ENCODE measurements around the gene WWOX. TPM values are rescaled to one million over a fixed set of nuclear protein-coding genes. Genes with fewer than 3 reads are reported as not detected.

WWOX gene
- total and polyA plus RNA-seq, 10 donors = 5.9 to 90.3 (median 26.4) TPM

DNA sequence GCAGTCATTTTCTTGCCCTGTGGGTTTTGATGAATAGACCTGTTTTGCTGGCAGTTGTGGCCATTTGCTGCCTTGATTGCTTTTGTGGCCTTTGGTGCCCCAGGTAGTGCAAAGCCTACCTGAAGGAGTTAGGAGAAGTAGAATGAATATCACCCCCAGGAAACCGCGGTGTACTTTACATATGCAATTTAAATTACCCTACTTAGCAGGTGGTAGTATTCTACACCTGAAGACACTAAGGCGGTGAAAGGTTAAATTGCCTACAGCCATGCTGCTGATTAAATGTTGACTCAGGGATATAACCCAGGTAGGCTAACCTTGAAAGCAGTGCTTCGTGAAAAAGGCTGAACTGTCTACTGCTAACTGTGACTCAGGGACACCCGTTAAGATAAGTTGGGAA, 27.2 kb upstream of the WWOX start:
- H3K4me1 ChIP-seq = no peaks in the 10 kb centered on the region
- no peaks in the 10 kb centered on the region for H3K36me3 ChIP-seq
- peaks cover 0 to 28% (median 0%) of the 10 kb centered on the region in 7 donors for H3K27me3 ChIP-seq (replicated peaks in 1 of 7)
- no peak overlapping the region for H3K4me3 ChIP-seq
- intact Hi-C loops (cut with DNase I; ENCODE audit: low total_unique reads) = no loop called here
- H3K27ac ChIP-seq = no peak overlapping the region
- DNase-seq = no peak
- TF ChIP-seq POLR2AphosphoS5 (IDR thresholded peaks at IDR 0.05) (no peak), CTCF (IDR thresholded peaks at IDR 0.05 in 8 of 11, conservative IDR thresholded peaks at IDR 0.05 in 3 of 11) (no peak), POLR2A (IDR thresholded peaks at IDR 0.05) (no peak)
- H3K9me3 ChIP-seq = peaks cover 0 to 3% (median 0%) of the 10 kb centered on the region in 8 donors
- 16 to 28% (median 19%) methylated on average over 5 of the region's 5 CpGs for WGBS, 5 donors

DNA sequence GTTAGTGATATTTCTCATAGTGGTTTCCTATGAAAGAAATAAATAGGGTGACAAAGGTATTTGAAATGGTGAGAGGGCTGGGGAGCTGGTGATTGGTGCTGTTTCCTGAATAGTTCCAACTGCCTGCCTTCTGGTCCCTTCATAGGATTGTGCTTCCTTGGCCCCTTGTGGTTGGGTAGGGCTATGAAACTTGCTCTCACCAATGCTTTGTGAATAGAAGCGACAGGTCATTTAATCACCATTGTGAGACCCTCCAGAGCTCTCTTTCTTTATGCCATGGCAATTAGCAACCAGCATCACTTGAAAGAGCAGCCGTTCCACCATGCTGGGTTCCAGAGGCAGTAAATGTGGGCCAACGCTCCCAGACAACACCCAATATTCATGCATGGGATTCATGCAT, 23.7 kb upstream of the WWOX start:
- WGBS, 5 donors = 62 to 87% (median 78%) methylated on average over 3 of the region's 3 CpGs

GRCh38 chr16:78081341-78081740, 18.1 kb upstream of the WWOX start:
- Histone ChIP-seq H3K4me3 (no peak overlapping the region), H3K27ac (no peak overlapping the region), H3K36me3 (no peaks in the 10 kb centered on the region), H3K9me3 (no peaks in the 10 kb centered on the region), H3K4me1 (no peaks in the 10 kb centered on the region), H3K27me3 (replicated peaks in 1 of 7) (peaks cover 0 to 26% (median 0%) of the 10 kb centered on the region in 7 donors)
- intact Hi-C loops (cut with DNase I; ENCODE audit: low total_unique reads) = no loop called here
- 78 to 87% (median 82%) methylated on average over 4 of the region's 4 CpGs for WGBS, 5 donors
- no peak for DNase-seq
- TF ChIP-seq POLR2AphosphoS5 (IDR thresholded peaks at IDR 0.05) (no peak), POLR2A (IDR thresholded peaks at IDR 0.05) (no peak)

More for the DNA sequence above, 23.7 kb upstream of the WWOX start:
- no peak overlapping the region for H3K27ac ChIP-seq
- intact Hi-C loops (cut with DNase I; ENCODE audit: low total_unique reads) = no loop called here
- no peak for TF ChIP-seq CTCF (IDR thresholded peaks at IDR 0.05 in 8 of 11, conservative IDR thresholded peaks at IDR 0.05 in 3 of 11)
- TF ChIP-seq POLR2AphosphoS5 (IDR thresholded peaks at IDR 0.05) = no peak
- no peak for TF ChIP-seq POLR2A (IDR thresholded peaks at IDR 0.05)
- no peak for DNase-seq
- H3K36me3 ChIP-seq = no peaks in the 10 kb centered on the region
- peaks cover 0 to 31% (median 0%) of the 10 kb centered on the region in 7 donors for H3K27me3 ChIP-seq (replicated peaks in 1 of 7)
- H3K4me1 ChIP-seq = no peaks in the 10 kb centered on the region
- H3K9me3 ChIP-seq = no peaks in the 10 kb centered on the region
- no peak overlapping the region for H3K4me3 ChIP-seq

GRCh38 chr16:78091419-78091818, 8.0 kb upstream of the WWOX start:
- Histone ChIP-seq H3K4me1 (no peaks in the 10 kb centered on the region), H3K4me3 (no peak overlapping the region), H3K36me3 (no peaks in the 10 kb centered on the region), H3K27me3 (replicated peaks in 1 of 7) (peaks cover 0 to 21% (median 0%) of the 10 kb centered on the region in 7 donors), H3K27ac (no peak overlapping the region), H3K9me3 (peaks cover 0 to 6% (median 0%) of the 10 kb centered on the region in 8 donors)
- no peak for DNase-seq
- TF ChIP-seq POLR2A (IDR thresholded peaks at IDR 0.05) = no peak
- no peak for TF ChIP-seq POLR2AphosphoS5 (IDR thresholded peaks at IDR 0.05)
- no peak for TF ChIP-seq CTCF (IDR thresholded peaks at IDR 0.05 in 8 of 11, conservative IDR thresholded peaks at IDR 0.05 in 3 of 11)
- intact Hi-C loops (cut with DNase I; ENCODE audit: low total_unique reads) = no loop called here
- 70 to 100% (median 77%) methylated on average over 1 of the region's 1 CpG for WGBS, 5 donors

DNA sequence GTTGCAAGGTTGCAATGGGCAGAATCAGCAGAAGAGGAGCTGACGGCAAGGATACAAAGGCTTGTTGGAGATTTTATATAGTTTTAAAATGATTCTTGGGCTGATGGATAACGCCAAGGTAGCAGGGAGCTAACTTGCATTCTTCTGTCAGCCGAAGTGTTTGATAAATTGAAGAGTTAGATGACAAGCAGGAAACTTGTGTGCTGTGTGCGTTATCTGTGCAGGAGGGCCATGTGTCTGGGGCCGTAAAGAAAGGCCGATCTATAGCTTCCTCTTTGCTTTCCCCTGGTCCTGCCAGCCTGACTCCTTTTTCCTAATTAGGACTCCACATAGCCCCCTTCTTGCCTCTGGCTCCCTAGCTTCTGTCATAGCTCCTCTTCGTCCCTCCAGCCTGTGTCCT, 6.7 kb upstream of the WWOX start:
- no peak for DNase-seq
- WGBS, 5 donors = 29 to 40% (median 33%) methylated on average over 7 of the region's 7 CpGs
- TF ChIP-seq POLR2A (IDR thresholded peaks at IDR 0.05) = no peak
- TF ChIP-seq POLR2AphosphoS5 (IDR thresholded peaks at IDR 0.05) = no peak
- no peak for TF ChIP-seq CTCF (IDR thresholded peaks at IDR 0.05 in 8 of 11, conservative IDR thresholded peaks at IDR 0.05 in 3 of 11)
- intact Hi-C loops (cut with DNase I; ENCODE audit: low total_unique reads) = no loop called here
- no peak overlapping the region for H3K4me3 ChIP-seq
- H3K4me1 ChIP-seq = no peaks in the 10 kb centered on the region
- no peak overlapping the region for H3K27ac ChIP-seq
- peaks cover 0 to 6% (median 0%) of the 10 kb centered on the region in 8 donors for H3K9me3 ChIP-seq
- peaks cover 0 to 21% (median 0%) of the 10 kb centered on the region in 7 donors for H3K27me3 ChIP-seq (replicated peaks in 1 of 7)
- H3K36me3 ChIP-seq = no peaks in the 10 kb centered on the region
